SH-SY5Y (cell line): ENCODE results near the gene TMPRSS11D.

Experiments
- GATA2 ChIP-seq: IDR thresholded peaks from 2 replicates; pipeline ENCODE4 v1.6.1; 2011; ENCODE audit warnings: mild to moderate bottlenecking, low read depth, low read length
- GATA3 ChIP-seq: IDR thresholded peaks from 2 replicates; pipeline ENCODE4 v1.6.1; 2011; ENCODE audit warnings: low read depth, mild to moderate bottlenecking, low read length, moderate library complexity

- no peak for TF ChIP-seq GATA2
- no peak for TF ChIP-seq GATA3
These were observed 2.5 kb upstream of the TMPRSS11D start for GRCh38 chr4:67886281-67886680.
